H1 (cell line): Measurements from ENCODE around the gene SPACDR. TPM values are rescaled to one million over a fixed set of nuclear protein-coding genes. Genes with fewer than 3 reads are reported as not detected.

ENCODE experiments used
- CTCF ChIA-PET: fragments of 300-600 bp; sonication (Branson Sonifier 250); formaldehyde crosslinking; loops from one replicate; lab custom pipeline; 2021; ENCODE audit not compliant: partially characterized antibody; lab: Charles Lee
- POLR2A ChIA-PET: fragments of 300-600 bp; sonication (Branson Sonifier 250); formaldehyde crosslinking; loops from one replicate; lab custom pipeline; 2021; ENCODE audit warnings: inconsistent platforms; ENCODE audit not compliant: partially characterized antibody; lab: Charles Lee
- DNase-seq, 2 experiments: peaks; one replicate each; pipeline versions ENCODE4 v3.0.0 to v3.0.0-alpha.2; 2010 to 2022; ENCODE audit warnings: low spot score in 2 of 2, low read depth in 1 of 2, mixed read lengths in 1 of 2
- FAIRE-seq: peaks from 2 replicates; lab custom pipeline; 2011; peaks lifted over from hg19 to GRCh38; lab: Jason Lieb, UNC
- H2AFZ ChIP-seq: 2 replicates; pipeline ENCODE4 v1.8.1; 2012; ENCODE audit warnings: low read length, inconsistent platforms
- H2AK5ac ChIP-seq: 2 replicates; pipeline ENCODE4 v1.6.1; 2013; ENCODE audit warnings: low read depth, low read length
- H2BK120ac ChIP-seq: replicated peaks from 2 replicates; pipeline ENCODE3; 2013; ENCODE audit warnings: low read depth, low read length, inconsistent platforms
- H2BK12ac ChIP-seq: 2 replicates; pipeline ENCODE4 v1.6.1; 2013; ENCODE audit warnings: low read depth, low read length
- H2BK15ac ChIP-seq: 2 replicates; pipeline ENCODE4 v1.6.1; 2013; ENCODE audit warnings: low read length
- H2BK20ac ChIP-seq: 2 replicates; pipeline ENCODE4 v1.6.1; 2013; ENCODE audit warnings: low read length
- H2BK5ac ChIP-seq: 2 replicates; pipeline ENCODE4 v1.6.1; 2013; ENCODE audit warnings: low read depth, low read length
- H3K14ac ChIP-seq: 2 replicates; pipeline ENCODE4 v1.6.1; 2013; ENCODE audit warnings: inconsistent platforms; ENCODE audit not compliant: insufficient read length
- H3K18ac ChIP-seq: 2 replicates; pipeline ENCODE4 v1.6.1; 2013; ENCODE audit warnings: low read length; ENCODE audit errors: extremely low read depth
- H3K23ac ChIP-seq: 2 replicates; pipeline ENCODE4 v1.6.1; 2013; ENCODE audit warnings: inconsistent platforms; ENCODE audit not compliant: insufficient read length
- H3K23me2 ChIP-seq: 2 replicates; pipeline ENCODE4 v1.6.1; 2013; ENCODE audit warnings: low read depth, low read length
- H3K27ac ChIP-seq: 2 replicates; pipeline ENCODE4 v1.6.1; 2011; ENCODE audit warnings: low read depth, low read length, inconsistent platforms
- H3K27me3 ChIP-seq, 4 experiments: replicated peaks in 1 of 4; 1 replicate in 1 of 4; 2 replicates in 3 of 4; pipeline versions ENCODE4 v1.6.1 to v1.8.1; 2011 to 2013; ENCODE audit warnings: low read length in 3 of 4, mild to moderate bottlenecking in 3 of 4, inconsistent platforms in 2 of 4, mixed read lengths in 2 of 4, moderate library complexity in 1 of 4; ENCODE audit not compliant: control insufficient read depth in 3 of 4, insufficient read depth in 3 of 4; ENCODE audit errors: extremely low read depth in 1 of 4
- H3K36me3 ChIP-seq, 4 experiments: 2 replicates each; pipeline versions ENCODE4 v1.6.1 to v1.8.1; 2011 to 2013; ENCODE audit warnings: mild to moderate bottlenecking in 4 of 4, low read length in 3 of 4, moderate library complexity in 2 of 4, control low read depth in 1 of 4, inconsistent platforms in 1 of 4; ENCODE audit not compliant: insufficient read depth in 4 of 4, control insufficient read depth in 2 of 4
- H3K4ac ChIP-seq: replicated peaks from 2 replicates; pipeline ENCODE3; 2013; ENCODE audit warnings: low read length, low read depth, mixed read lengths, inconsistent platforms; ENCODE audit not compliant: insufficient read length
- H3K4me1 ChIP-seq, 4 experiments: replicated peaks in 1 of 4; 1 replicate in 1 of 4; 2 replicates in 3 of 4; pipeline versions ENCODE4 v1.6.1 to v1.8.1; 2011 to 2013; ENCODE audit warnings: low read length in 3 of 4, inconsistent platforms in 2 of 4, mixed read lengths in 1 of 4; ENCODE audit not compliant: insufficient read depth in 4 of 4, control insufficient read depth in 3 of 4
- H3K4me2 ChIP-seq, 2 experiments: 2 replicates each; pipeline versions ENCODE4 v1.6.1 to v1.8.1; 2011 to 2013; ENCODE audit warnings: low read depth in 2 of 2, low read length in 2 of 2, control low read depth in 1 of 2, inconsistent platforms in 1 of 2, mild to moderate bottlenecking in 1 of 2; ENCODE audit not compliant: insufficient read depth in 1 of 2
- H3K4me3 ChIP-seq, 4 experiments: fragments of 200-600, 300-600 bp in 1 of 4; sonication (generic), shearing (Covaris generic), sonication (Bioruptor Twin) in 1 of 4; 2 replicates each; pipeline versions ENCODE4 v1.5.1 to v1.8.1; 2011 to 2016; ENCODE audit warnings: low read length in 4 of 4, low read depth in 3 of 4, control low read depth in 2 of 4, inconsistent platforms in 2 of 4, mild to moderate bottlenecking in 2 of 4, mixed read lengths in 1 of 4, moderate library complexity in 1 of 4; ENCODE audit not compliant: insufficient read depth in 2 of 4; ENCODE audit errors: extremely low read depth in 1 of 4
- H3K56ac ChIP-seq: replicated peaks from 2 replicates; pipeline ENCODE3; 2013; ENCODE audit warnings: low read depth, mild to moderate bottlenecking, mixed read lengths, low read length, inconsistent platforms; ENCODE audit not compliant: insufficient read length
- H3K79me1 ChIP-seq: 2 replicates; pipeline ENCODE4 v1.6.1; 2013; ENCODE audit warnings: low read depth, low read length, control low read depth
- H3K79me2 ChIP-seq, 2 experiments: 2 replicates each; pipeline versions ENCODE4 v1.6.1 to v1.8.1; 2012 to 2013; ENCODE audit warnings: low read length in 2 of 2, mild to moderate bottlenecking in 2 of 2, inconsistent platforms in 1 of 2; ENCODE audit not compliant: insufficient read depth in 2 of 2, control insufficient read depth in 1 of 2
- H3K9ac ChIP-seq, 4 experiments: replicated peaks in 1 of 4; 1 replicate in 1 of 4; 2 replicates in 3 of 4; pipeline versions ENCODE4 v1.6.1 to v1.8.1; 2011 to 2013; ENCODE audit warnings: low read depth in 3 of 4, low read length in 3 of 4, control low read depth in 2 of 4, mild to moderate bottlenecking in 2 of 4, moderate library complexity in 2 of 4, inconsistent platforms in 1 of 4; ENCODE audit errors: extremely low read depth in 1 of 4
- H3K9me3 ChIP-seq, 2 experiments: 2 replicates each; pipeline versions ENCODE4 v1.6.1 to v1.8.1; 2012 to 2013; ENCODE audit warnings: mild to moderate bottlenecking in 2 of 2, moderate library complexity in 2 of 2, control low read depth in 1 of 2, inconsistent platforms in 1 of 2, low read depth in 1 of 2, low read length in 1 of 2, mixed read lengths in 1 of 2; ENCODE audit not compliant: insufficient read depth in 2 of 2
- H4K20me1 ChIP-seq, 2 experiments: replicated peaks in 1 of 2; 2 replicates each; pipeline versions ENCODE3 to v1.8.1; 2011 to 2013; ENCODE audit warnings: inconsistent platforms in 2 of 2, low read length in 2 of 2, mild to moderate bottlenecking in 1 of 2; ENCODE audit not compliant: insufficient read depth in 2 of 2, control insufficient read depth in 1 of 2
- H4K5ac ChIP-seq: 2 replicates; pipeline ENCODE4 v1.6.1; 2013; ENCODE audit warnings: low read length, low read depth, mixed read lengths, inconsistent platforms; ENCODE audit not compliant: insufficient read length
- H4K8ac ChIP-seq: 2 replicates; pipeline ENCODE4 v1.8.0; 2013; ENCODE audit warnings: mild to moderate bottlenecking, moderate library complexity, low read length, inconsistent platforms; ENCODE audit not compliant: insufficient read depth; ENCODE audit errors: extremely low read depth
- H4K91ac ChIP-seq: replicated peaks from 2 replicates; pipeline ENCODE3; 2013; ENCODE audit warnings: low read length, mixed read lengths, inconsistent platforms; ENCODE audit not compliant: insufficient read length
- RNF2 ChIP-seq: fragments of 200-900, 300-1000 bp; sonication (generic); IDR thresholded peaks from 2 replicates; pipeline ENCODE4 v1.7.1; 2016; ENCODE audit warnings: borderline replicate concordance, low read depth, mild to moderate bottlenecking, antibody characterized with exemption, low read length; ENCODE audit not compliant: poor library complexity, severe bottlenecking; ENCODE audit errors: missing control alignments
- WGBS, 2 experiments: shearing (Covaris generic) in 1 of 2; methylation state at CpG; one replicate each; pipeline versions ENCODE4 v1.1.6 to v1.1.7; 2013 to 2015; ENCODE audit warnings: low lambda C conversion rate in 2 of 2, mixed read lengths in 2 of 2, inconsistent platforms in 1 of 2, low coverage in 1 of 2, missing lambda C conversion rate in 1 of 2; ENCODE audit not compliant: insufficient replicate concordance in 2 of 2, insufficient coverage in 1 of 2, insufficient read length in 1 of 2; ENCODE audit errors: extremely low coverage in 1 of 2, missing lambda C conversion rate in 1 of 2; 5-methylcytosine and 5-hydroxymethylcytosine counted together
- polyA plus RNA-seq, 7 experiments: library from polyadenylated mRNA; depleted of rRNA in 3 of 7; stranded (reverse) in 5 of 7; unstranded in 2 of 7; fragments of >200 nt in 5 of 7; fragments of 200-250 nt in 2 of 7; gene quantifications; 1 replicate in 5 of 7; 2 replicates in 1 of 7; 4 replicates in 1 of 7; pipeline versions ENCODE4 v1.2.1 to v1.2.3, GENCODE V29; 2011 to 2013; ENCODE audit warnings: missing spikeins in 2 of 7, mixed read lengths in 2 of 7
- total RNA-seq: library from RNA; stranded (reverse); fragmentation: NEBNext Ultra II Directional; extraction: Animal tissue kit (Norgen Biotek cat#: 25700); gene quantifications from 2 replicates; pipeline ENCODE4 v1.2.1, GENCODE V29; 2021

SPACDR gene
- total and polyA plus RNA-seq, 2 of the 8 experiments (the other 6 are each of a cell fraction or from before 2014, with no cell fraction given), result 0.26 TPM; not detected in 1

GRCh38 chr7:100486111-100486636, 22.1 kb upstream of the SPACDR start:
- peaks cover 0 to 9% (median 0%) of the 10 kb centered on the region in 4 experiments; a peak in 3 of 8 replicates for H3K36me3 ChIP-seq
- H3K27ac ChIP-seq, result no peak overlapping the region
- H3K79me1 ChIP-seq, result no peaks in the 10 kb centered on the region
- no peaks in the 10 kb centered on the region for H3K9me3 ChIP-seq
- POLR2A ChIA-PET, result interaction anchor here (0.9 to 2.1 kb wide), 4 partner anchors 61 to 118 kb away, joined by 3 to 5 read pairs (median 3); no protein-coding TSS in a partner anchor
- no peak overlapping the region for H3K4me2 ChIP-seq
- no peak for FAIRE-seq
- no peak overlapping the region for H3K56ac ChIP-seq
- H3K4me3 ChIP-seq, result no peak overlapping the region
- TF ChIP-seq RNF2, result no peak
- H3K4me1 ChIP-seq, result peaks cover 2 to 22% (median 14%) of the 10 kb centered on the region in 4 experiments
- no peak overlapping the region for H2BK120ac ChIP-seq
- H4K20me1 ChIP-seq, result peaks cover 0 to 7% of the 10 kb centered on the region in 2 experiments
- peaks cover 8% of the 10 kb centered on the region; the same call in 1 of the 2 replicates for H3K23me2 ChIP-seq
- CTCF ChIA-PET, result interaction anchor here (0.6 to 1.3 kb wide), 8 partner anchors 10 to 74 kb away, joined by 3 to 4 read pairs (median 3); no protein-coding TSS in a partner anchor
- H2BK5ac ChIP-seq, result no peak overlapping the region
- H4K5ac ChIP-seq, result no peak overlapping the region
- H2AK5ac ChIP-seq, result peak overlapping the region; percentile 53; the same call in 1 of the 2 replicates
- no peak overlapping the region for H4K8ac ChIP-seq
- H2BK12ac ChIP-seq, result no peak overlapping the region
- H3K9ac ChIP-seq, result no peak overlapping the region
- H4K91ac ChIP-seq, result no peak overlapping the region
- no peak overlapping the region for H2BK20ac ChIP-seq
- no peaks in the 10 kb centered on the region for H3K27me3 ChIP-seq
- no peak overlapping the region for H2AFZ ChIP-seq
- no peak for DNase-seq
- H3K18ac ChIP-seq, result no peak overlapping the region; the same call in 1 of the 2 replicates
- no peak overlapping the region for H3K23ac ChIP-seq
- no peaks in the 10 kb centered on the region; a peak in 1 of 4 replicates for H3K79me2 ChIP-seq
- 78% methylated on average over 5 of the region's 5 CpGs; no CpG with 5 or more reads in 1 of the 2 experiments for WGBS, 2 experiments
- no peak overlapping the region for H3K14ac ChIP-seq
- no peak overlapping the region for H2BK15ac ChIP-seq
- no peak overlapping the region for H3K4ac ChIP-seq
